GM18526 (cell line): Measurements from ENCODE around the gene ZNF362.

Experiments used
- POLR2A ChIP-seq: IDR thresholded peaks from 3 replicates; pipeline ENCODE4 v1.6.1; 2011; ENCODE audit not compliant: insufficient read length; ENCODE audit errors: extremely low read depth

The ZNF362 gene, protein sequence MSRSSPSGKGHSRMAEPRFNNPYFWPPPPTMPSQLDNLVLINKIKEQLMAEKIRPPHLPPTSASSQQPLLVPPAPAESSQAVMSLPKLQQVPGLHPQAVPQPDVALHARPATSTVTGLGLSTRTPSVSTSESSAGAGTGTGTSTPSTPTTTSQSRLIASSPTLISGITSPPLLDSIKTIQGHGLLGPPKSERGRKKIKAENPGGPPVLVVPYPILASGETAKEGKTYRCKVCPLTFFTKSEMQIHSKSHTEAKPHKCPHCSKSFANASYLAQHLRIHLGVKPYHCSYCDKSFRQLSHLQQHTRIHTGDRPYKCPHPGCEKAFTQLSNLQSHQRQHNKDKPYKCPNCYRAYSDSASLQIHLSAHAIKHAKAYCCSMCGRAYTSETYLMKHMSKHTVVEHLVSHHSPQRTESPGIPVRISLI

DNA sequence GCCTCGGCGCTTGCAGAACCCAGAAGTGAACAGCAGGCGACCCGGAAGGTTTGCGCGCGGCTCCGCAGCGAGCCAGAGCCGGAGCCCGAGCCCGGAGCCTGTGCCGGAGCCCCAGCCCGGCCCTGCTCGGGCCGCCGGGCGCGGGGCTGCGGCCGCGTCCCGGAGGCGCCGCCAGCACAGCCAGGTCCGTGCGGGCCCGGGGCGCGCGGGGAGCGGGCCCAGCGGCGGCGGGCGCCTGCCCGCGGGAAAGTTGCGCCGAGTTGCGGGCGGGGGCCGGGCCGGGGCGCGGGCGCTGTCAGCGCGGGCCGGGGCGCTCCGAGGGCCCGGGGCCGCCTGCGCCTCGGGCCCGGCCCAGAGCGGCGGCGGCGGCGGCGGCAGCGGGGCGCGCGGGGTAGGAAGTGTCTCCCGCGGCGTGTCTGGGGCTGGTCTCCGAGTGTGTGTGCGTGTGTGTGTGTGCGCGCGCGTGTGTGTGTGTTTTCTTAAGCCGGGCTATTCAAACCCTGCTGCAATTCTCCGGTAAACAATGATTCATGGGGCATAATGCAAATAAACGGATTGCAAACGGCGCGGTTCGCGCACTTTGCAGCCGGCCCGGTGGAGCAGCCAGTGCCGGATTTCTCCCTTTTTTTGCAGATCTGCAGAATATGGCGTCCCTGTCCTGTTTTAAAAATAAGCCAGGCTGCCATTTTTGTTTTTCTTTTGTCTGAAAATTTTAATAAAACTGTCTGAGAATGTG is at the start of gene ZNF362:
TSS of gene ZNF362 (plus strand) at position 22 of the 736 bp plus-strand sequence. CDS start 14,083 bp downstream, outside the sequence.
- no peak for TF ChIP-seq POLR2A

GRCh38 chr1:33211972-33212371 is 44.3 kb upstream of the ZNF362 start:
- TF ChIP-seq POLR2A: no peak

- TF ChIP-seq POLR2A: no peak
Measured at GRCh38 chr1:33219886-33220661, 36.2 kb upstream of the ZNF362 start.

GRCh38 chr1:33220676-33221384 is 35.5 kb upstream of the ZNF362 start:
- TF ChIP-seq POLR2A: no peak

DNA sequence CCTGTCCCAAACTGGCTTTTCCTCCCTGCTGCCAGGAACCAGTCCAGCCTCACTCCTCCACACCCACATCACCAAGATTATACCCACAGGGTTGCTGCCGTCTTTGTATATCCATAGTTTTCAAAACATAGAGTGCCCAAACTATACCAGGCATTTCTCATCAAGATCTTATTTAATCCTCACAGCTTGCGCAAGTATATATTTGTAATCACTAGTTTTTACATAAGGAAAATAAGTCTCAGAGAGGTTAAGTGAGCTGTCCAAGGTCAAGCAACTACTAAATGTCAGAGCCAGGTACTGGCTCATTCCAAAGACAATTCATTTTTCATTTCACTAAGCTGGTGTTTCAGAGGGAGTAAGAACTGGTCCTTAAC is 34.9 kb upstream of the ZNF362 start:
- no peak for TF ChIP-seq POLR2A

GRCh38 chr1:33222381-33222780 is 33.9 kb upstream of the ZNF362 start:
- TF ChIP-seq POLR2A: no peak

GRCh38 chr1:33224166-33224707 is 32.1 kb upstream of the ZNF362 start:
- TF ChIP-seq POLR2A: no peak

DNA sequence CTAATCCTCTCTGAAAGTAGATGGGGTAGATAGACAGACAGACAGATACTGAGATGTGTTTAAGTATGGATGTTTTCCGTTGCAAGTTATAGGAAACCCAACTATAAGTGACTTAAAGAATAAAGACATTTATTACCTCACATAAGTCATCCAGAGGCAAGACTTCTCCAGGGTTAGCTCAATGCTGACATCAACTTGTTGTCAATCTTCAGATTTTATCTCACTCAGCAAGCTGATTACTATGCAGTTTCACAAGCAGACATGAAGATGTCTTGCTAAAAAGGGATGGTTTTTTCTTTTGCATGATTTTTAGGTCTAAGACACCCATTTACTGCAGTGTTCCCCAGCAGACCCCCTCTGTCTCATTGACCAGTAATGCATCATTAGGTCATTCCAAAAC is 30.7 kb upstream of the ZNF362 start:
- TF ChIP-seq POLR2A: no peak

- no peak for TF ChIP-seq POLR2A
Measured at GRCh38 chr1:33228935-33229487, 27.3 kb upstream of the ZNF362 start.

DNA sequence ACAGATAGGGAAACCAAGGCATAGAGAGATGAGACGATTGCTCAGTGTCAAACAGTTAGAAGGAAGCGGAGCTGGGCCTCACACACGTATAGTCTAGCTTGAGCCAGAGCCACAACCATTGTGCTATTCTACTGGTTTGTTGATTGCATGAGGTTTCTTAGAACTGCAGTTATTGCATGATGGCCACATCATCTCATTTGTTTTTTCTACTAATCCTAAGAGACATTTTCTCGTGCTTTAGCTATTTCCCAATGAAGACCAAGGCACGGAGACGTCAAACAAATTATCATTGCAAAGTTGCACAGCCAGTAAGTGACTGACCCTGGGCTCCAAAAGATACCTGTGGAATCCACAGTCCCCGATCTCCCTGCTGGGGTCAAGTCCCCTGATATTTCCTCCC is 25.1 kb upstream of the ZNF362 start:
- no peak for TF ChIP-seq POLR2A

GRCh38 chr1:33232716-33233115 is 23.6 kb upstream of the ZNF362 start:
- TF ChIP-seq POLR2A: no peak

DNA sequence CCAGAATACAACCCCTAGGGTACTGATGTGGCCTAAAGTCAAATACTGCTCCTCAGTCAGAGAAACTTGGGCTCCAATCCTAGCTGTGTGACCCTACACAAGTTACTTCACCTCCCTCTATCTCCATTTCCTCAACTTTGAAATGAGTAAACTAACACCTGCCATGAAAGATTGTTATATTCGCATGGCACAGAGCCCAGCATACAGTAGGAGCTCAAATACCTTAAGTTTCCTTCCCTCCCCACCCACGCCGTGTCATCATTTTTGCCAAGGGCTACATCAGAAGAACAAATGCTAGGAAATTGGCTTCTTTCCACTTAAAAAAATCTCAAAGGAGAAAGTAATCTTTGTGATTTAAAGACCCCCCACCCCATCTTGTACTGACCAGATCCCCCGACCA is 22.2 kb upstream of the ZNF362 start:
- no peak for TF ChIP-seq POLR2A

GRCh38 chr1:33234588-33234990 is 21.7 kb upstream of the ZNF362 start:
- TF ChIP-seq POLR2A: no peak

DNA sequence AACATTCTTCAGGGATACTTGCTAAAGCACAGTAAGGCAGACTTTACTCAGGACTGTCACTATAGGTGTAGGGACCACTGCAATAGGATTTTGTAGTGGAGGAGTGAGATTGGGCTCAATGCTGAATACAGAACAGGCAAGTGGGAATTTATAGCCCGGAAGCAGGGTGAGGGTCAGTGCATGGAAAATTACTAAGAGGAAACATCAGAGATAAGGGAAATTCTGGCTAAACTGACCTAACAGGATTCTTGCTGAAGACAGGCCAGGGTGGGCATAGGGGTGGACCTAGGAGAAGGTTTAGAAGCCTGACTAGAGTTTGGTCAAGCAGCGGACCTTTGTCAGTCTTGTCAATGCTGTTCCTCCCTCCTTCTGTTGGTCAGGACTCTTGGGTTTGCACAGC is 20.8 kb upstream of the ZNF362 start:
- no peak for TF ChIP-seq POLR2A
